ENCODE measurements around the gene RPL18A.
A peak's percentile ranks its signal among the peaks of the same experiment; 100 is the strongest.
"Not testable (repeated sequence)": the region's sequence is repeated elsewhere in the genome, so short reads cannot be mapped to it uniquely, and the experiment has no call there.

The RPL18A gene

DNA sequence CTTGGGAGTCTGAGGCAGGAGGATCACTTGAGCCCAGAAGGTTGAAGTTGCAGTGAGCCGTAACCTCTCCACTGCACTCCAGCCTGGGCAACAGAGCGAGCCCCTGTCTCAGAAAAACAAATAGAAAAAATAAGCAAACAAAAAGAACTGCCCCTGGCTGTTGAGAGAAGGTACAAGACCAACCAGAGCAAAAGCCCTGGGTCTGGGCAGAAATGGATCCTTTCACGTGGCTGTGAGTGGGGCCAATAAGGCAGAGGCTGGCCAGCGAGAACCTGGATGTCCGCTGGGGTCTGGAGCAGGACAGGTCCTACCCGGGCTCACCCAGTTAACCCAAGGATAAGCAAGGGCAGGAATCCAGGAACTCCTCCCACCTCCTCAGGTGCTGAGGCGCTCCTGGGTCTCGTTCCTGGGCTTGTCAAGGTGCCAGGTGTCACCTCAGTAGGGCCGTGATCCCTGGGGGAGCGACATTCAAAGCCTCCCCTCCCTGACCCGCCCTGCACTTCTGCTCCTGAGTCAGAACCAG lies 7.3 kb downstream of the RPL18A start:
- DNase-seq (ENCODE audit: low read depth, low spot score): no peak

DNA sequence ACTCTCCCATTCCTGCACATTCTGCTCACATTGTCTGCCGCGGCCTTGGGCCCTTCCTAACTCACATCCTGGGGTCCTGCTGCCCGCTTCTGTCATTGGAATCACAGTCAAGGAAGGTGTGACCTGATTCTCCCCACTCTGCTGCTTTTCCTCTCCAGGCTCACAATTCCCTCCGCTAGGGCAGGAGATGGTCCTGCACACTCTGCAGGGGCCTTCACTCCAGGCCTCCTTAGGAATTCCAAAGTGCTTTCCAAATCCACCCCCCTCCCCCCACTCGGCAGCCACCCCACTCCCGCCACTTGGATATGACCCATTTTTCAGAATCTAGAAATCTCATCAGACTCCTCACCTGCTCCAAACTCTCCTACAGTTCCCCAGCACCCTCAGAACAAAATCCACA lies 9.0 kb downstream of the RPL18A start:
- no peak for DNase-seq (ENCODE audit: low read depth, low spot score)

DNA sequence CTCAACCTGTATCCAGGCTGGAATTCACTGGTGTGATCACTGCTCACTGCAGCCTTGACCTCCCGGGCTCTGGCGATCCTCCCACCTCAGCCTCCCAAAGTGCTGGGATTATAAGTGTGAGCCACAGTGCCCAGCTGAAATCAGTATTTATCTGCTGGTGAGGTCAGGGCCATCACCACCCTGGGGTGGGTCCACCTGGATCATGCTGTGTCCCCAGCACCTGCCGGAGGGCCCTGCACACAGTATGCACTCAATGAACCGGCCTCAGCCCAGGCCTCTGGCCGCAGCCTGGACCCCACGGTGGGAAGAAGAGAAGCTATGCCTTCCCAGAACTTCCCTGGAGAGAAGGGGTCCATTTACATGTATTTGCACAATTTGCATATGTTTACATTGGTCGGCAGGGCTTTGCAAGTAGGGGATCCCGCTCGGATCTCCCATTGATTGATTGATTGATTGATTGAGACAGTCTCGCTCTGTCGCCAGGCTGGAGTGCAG lies 9.5 kb downstream of the RPL18A start:
- no peak for DNase-seq (ENCODE audit: low read depth, low spot score)

DNA sequence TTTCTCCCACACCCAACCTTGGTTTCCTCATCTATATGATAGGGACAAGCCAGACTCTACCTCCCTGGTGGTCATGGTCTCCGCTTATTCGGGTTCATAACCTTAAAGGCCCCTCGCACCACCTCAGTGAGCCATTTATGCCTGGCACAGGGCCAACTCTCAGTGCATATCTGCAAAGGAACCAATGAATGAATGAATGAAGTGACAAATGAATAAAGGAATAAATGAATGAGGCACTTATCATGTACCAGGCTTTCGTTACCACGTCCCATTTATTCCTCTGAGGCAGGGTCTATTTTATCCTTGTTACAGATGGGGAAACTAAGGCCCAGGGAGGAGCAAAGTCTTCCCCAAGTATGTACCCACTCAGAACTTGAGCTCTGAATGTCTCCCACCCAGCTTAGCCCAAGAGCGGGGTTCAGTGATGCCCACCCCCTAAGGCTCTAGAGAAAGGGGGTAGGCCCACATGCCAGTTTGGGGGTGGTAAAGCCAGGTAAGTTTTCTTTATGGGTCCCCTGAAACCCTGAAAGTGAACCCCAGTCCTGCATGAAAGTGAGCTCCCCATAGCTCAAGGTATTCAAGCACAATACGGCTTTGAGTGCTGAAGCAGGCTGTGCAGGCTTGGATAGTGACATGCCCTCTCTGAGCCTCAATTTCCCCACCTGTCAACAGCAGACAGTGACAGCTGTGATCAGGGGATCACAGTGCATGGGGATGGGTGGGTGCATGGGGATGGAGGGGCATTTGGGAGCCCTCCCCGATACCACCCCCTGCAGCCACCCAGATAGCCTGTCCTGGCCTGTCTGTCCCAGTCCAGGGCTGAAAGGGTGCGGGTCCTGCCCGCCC lies 11.5 kb downstream of the RPL18A start:
- DNase-seq (ENCODE audit: low read depth, low spot score): no peak

DNA sequence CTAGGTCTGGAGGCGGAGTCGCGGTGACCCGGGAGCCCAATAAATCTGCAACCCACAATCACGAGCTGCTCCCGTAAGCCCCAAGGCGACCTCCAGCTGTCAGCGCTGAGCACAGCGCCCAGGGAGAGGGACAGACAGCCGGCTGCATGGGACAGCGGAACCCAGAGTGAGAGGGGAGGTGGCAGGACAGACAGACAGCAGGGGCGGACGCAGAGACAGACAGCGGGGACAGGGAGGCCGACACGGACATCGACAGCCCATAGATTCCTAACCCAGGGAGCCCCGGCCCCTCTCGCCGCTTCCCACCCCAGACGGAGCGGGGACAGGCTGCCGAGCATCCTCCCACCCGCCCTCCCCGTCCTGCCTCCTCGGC lies 12.2 kb downstream of the RPL18A start, which contains the start of gene SLC5A5:
Gene SLC5A5, plus strand, starts transcription at position 68 of the 373 bp plus-strand sequence. CDS start 375 bp downstream, outside the sequence.
- no peak for DNase-seq (ENCODE audit: low read depth, low spot score)

DNA sequence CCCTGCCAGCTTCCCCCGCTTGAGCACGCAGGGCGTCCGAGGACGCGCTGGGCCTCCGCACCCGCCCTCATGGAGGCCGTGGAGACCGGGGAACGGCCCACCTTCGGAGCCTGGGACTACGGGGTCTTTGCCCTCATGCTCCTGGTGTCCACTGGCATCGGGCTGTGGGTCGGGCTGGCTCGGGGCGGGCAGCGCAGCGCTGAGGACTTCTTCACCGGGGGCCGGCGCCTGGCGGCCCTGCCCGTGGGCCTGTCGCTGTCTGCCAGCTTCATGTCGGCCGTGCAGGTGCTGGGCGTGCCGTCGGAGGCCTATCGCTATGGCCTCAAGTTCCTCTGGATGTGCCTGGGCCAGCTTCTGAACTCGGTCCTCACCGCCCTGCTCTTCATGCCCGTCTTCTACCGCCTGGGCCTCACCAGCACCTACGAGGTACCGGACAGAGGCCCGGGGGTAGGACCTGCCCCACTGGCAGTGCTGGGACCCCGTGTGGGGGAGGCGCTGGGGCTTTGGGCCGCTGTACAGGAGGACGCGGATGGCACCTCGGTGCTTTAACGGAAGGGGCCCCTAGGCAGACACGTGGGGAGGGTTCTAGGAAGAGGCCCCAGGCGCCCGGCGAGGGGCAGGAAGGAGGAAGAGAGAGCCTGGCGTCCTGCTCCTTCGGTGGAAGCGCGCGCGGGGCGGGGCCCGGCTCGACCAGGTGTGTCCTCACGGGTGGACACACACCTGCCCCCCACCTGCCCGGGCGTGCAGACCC lies 12.7 kb downstream of the RPL18A start:
- no peak for DNase-seq (ENCODE audit: low read depth, low spot score)

DNA sequence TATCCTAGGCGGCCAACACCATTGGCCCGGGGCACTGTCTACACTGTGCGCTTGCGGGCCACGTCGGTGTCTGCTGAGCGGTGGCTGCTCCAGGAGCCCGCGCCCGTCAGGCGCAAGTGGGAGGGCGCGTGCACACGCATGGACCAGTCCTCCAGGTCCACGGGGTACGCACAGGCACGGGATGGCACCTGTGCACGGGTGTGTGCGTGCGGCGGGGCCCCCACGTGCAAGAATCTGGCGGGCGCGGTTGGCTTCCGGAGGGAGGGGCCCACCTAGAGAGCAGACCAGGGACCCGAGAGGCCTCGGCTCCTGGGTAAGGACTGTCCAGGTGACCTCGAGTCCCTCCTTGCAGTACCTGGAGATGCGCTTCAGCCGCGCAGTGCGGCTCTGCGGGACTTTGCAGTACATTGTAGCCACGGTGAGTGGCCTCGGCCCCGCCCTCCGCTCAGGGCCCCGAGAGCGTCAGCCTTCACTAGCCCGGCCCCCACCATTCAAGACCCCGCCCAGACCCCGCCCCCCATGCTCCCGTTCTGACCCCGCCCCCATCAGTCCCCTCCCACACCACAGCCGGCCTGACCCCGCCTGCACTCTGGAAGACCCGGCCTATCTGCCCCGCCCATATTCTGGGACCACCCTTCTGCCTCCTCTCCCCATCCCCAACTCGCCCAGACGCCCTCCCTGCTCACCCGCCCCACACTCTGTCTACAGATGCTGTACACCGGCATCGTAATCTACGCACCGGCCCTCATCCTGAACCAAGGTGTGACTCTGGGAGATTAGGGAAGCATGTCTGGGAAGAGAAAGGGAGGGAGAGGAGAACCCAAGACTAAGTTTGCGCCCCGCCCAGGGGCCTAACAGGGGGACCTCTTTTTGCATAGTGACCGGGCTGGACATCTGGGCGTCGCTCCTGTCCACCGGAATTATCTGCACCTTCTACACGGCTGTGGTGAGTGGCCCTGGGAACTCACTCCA lies 14.4 kb downstream of the RPL18A start:
- no peak for DNase-seq (ENCODE audit: low read depth, low spot score)

DNA sequence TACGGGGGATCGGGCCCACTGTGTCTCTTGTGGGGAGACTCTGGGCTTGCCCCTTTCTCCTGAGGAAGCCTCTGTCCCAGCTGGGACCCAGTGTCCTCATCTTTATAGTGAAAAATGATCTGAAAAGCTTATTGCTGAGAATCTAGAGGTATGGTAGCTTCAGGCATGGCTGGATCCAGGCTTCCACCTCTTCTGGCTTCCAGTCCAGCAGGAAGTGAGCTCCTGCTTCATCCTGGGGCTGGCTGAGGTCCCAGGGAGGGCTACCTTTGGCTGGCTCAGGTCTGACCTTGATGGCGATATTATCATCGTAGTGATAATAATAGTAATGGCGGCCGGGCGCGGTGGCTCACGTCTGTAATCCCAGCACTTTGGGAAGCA lies 15.0 kb downstream of the RPL18A start:
- DNase-seq (ENCODE audit: low read depth, low spot score): no peak

DNA sequence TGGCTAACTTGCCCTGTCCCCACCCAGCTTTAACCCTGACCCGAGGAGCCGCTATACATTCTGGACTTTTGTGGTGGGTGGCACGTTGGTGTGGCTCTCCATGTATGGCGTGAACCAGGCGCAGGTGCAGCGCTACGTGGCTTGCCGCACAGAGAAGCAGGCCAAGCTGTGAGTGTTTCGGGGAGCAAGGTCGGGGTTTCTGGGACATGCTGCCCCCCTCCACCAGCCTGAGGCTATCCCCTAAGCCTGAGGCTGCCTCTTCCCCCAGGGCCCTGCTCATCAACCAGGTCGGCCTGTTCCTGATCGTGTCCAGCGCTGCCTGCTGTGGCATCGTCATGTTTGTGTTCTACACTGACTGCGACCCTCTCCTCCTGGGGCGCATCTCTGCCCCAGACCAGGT lies 18.0 kb downstream of the RPL18A start:
- no peak for DNase-seq (ENCODE audit: low read depth, low spot score)

DNA sequence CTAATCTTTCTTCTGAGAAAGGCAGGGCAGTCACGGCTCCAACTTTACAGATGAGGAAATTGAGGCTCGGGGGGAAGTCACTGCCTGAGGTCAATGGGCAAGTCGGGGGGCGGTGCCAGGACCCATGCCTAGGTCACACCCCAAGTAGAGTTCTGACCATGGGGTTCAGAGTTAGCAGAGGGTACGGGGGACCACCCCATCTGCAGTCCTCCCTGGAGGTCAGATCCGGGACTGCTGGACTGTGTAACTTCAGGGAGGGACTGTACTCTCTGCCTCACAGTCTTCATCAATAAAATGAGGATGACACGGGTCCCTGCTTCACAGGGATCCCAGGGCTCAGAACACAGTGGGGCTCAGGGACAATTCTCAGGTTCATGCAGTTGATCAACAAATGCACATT lies 19.8 kb downstream of the RPL18A start:
- no peak for DNase-seq (ENCODE audit: low read depth, low spot score)

DNA sequence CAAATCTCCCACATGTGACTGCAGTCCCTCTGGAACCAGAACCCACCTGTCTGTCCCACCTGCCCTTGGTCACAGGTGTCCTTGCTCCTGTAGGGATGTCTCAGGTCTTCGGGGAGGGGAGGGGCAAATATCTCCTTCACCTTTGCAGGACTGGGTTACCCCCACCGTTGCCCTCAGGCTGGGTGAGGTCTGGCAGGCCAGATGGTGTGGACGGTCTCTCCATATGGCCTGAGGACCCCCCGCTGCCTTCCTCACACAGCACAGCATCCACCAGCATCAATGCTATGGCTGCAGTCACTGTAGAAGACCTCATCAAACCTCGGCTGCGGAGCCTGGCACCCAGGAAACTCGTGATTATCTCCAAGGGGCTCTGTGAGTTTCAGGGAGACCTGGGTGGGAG lies 22.0 kb downstream of the RPL18A start:
- DNase-seq (ENCODE audit: low read depth, low spot score): no peak

DNA sequence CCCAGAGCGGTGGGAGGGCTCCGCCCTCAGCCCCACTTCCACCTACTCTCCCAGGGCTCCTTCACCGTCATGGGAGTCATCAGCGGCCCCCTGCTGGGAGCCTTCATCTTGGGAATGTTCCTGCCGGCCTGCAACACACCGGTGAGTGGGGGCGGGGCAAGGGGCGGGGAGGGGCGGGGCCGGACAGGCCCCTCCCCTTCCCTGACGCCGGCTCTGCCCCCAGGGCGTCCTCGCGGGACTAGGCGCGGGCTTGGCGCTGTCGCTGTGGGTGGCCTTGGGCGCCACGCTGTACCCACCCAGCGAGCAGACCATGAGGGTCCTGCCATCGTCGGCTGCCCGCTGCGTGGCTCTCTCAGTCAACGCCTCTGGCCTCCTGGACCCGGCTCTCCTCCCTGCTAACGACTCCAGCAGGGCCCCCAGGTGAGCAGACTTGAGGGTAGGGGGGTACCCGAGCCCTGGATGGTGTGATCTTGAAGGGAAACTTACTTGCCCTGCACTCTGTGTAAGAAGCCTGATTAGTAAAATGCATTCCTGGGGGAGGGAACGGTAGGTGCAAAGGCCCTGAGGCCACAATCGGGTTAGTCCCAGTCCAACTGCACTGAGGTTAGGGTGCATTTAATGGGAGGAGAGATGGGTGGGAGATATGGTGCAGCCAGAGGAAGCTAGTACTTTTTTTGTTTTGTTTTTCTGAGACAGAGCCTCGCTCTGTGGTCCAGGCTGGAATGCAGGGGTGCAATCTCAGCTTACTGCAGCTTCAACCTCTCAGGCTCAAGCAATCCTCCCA lies 24.1 kb downstream of the RPL18A start:
- DNase-seq (ENCODE audit: low read depth, low spot score): no peak

DNA sequence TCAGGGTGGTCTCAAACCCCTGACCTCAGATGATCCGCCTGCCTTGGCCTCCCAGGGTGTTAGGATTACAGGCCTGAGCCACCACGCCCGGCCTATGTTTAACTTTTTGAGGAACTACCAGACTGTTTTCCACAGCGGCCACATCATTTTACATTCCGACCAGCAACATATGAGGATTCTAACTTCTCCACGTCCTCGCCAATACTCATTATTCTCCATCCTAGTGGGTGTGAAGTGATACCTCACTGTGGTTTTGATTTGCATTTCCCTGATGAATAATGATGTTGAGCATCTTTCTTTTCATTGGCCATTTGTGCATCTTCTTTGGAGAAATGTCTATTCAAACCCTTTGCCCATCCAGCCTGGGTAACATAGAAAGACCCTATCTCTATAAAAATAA lies 26.8 kb downstream of the RPL18A start:
- no peak for DNase-seq (ENCODE audit: low read depth, low spot score)

DNA sequence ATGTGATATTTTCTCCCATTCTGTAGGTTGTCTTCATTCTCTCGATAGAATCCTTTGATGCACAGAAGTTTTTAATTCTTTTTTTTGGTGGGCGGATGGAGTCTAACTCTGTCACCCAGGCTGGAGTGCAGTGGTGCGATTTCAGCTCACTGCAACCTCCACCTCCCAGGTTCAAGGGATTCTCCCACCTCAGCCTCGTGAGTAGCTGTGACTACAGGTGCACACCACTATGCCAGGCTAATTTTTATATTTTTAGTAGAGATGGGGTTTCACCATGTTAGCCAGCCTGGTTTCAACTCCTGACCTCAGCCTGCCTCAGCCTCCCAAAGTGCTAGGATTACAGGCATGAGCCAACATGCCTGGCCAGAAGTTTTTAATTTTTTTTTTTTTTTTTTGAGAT lies 27.5 kb downstream of the RPL18A start:
- not testable (repeated sequence) for DNase-seq (ENCODE audit: low read depth, low spot score)

DNA sequence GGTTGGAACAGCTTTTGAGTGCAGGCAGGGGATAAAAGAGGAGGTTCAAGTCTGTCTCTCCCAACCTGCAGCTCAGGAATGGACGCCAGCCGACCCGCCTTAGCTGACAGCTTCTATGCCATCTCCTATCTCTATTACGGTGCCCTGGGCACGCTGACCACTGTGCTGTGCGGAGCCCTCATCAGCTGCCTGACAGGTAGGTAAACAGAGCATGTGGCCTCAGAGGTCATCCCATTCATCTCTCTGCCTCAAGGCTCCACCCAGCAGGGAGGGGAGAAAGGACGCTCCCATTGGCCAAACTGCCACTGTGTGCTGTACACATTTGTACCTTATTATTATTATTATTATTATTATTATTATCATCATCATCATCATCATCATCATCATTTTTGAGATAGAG lies 28.6 kb downstream of the RPL18A start:
- DNase-seq (ENCODE audit: low read depth, low spot score): no peak

DNA sequence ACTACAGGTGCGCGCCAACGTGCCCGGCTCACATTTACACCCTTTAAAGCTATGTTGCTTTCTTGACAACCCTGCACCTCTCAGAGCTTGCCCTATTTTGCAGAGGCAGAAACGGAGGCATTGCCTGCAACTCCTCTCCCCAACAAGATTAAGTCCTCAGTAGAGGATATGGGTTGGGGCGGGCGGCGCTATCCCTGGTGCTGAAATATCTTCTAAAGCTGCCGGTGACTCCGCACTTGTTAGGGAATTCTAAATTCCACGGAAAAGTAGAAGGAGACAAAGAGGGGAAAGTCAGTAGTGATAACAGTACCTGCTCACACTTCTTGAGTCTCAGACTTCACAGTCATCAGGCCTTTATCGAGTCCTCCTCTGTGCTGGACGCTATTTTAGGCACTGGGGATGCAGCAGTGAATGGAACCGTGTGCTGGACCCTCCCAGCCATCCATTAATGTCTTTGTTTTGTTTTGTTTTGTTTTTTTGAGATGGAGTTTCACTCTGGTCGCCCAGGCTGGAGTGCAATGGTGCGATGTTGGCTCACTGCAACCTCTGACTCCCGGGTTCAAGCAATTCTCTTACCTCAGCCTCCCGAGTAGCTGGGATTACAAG lies 30.0 kb downstream of the RPL18A start:
- no peak for DNase-seq (ENCODE audit: low read depth, low spot score)

DNA sequence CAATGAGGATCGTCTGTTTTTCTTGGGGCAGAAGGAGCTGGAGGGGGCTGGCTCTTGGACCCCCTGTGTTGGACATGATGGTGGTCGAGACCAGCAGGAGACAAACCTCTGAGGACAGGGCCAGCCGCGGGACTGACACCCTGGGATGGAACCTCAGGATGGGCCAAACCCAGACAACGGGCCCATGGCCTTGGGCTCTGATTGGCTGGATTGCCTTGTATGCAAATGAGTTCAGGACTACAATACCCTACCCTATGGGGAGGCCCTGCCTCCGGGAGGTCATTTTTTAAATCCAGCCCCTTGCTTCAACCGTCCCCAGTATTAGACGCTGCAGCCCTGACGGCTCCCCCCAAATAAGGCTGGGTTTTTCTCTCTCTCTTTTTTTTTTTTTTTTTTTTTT lies 34.1 kb downstream of the RPL18A start:
- no peak for DNase-seq (ENCODE audit: low read depth, low spot score)

DNA sequence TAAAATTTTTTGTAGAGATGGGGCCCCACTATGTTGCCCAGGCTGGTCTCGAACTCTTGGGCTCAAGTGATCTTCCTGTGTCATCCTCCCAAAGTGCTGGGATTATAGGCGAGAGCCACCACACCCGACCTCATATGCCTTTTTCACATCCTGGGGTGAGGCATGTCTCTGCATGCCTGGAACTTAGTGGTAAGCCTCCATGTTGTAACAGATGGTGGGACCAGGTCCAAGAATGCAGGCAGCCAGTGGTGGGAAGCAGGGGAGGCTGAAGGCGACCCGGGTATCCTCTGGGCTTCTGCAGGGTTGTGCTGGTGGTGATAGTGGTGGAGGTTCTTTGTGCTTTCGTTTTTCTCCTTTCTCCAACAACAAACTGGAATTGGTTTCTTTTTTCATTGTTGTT lies 43.0 kb downstream of the RPL18A start:
- DNase-seq (ENCODE audit: low read depth, low spot score): peak; percentile 28

DNA sequence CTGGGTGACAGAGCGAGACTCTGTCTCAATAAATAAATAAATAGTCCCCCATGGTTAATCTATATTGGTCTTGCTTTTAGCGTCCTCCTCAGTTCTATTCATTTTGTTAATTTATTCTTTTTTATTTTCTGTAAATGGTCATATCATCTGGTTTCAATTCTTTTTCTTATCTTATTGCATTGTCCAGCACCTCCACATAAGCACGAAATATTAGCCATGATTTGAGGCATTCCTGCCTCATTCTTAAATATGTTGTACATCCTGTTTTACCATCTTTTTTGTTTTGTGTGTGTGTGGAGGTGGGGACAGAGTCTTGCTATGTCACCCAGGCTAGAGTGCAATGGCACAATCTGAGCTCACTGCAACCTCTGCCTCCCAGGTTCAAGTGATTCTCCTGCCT lies 48.5 kb downstream of the RPL18A start:
- DNase-seq (ENCODE audit: low read depth, low spot score): no peak

DNA sequence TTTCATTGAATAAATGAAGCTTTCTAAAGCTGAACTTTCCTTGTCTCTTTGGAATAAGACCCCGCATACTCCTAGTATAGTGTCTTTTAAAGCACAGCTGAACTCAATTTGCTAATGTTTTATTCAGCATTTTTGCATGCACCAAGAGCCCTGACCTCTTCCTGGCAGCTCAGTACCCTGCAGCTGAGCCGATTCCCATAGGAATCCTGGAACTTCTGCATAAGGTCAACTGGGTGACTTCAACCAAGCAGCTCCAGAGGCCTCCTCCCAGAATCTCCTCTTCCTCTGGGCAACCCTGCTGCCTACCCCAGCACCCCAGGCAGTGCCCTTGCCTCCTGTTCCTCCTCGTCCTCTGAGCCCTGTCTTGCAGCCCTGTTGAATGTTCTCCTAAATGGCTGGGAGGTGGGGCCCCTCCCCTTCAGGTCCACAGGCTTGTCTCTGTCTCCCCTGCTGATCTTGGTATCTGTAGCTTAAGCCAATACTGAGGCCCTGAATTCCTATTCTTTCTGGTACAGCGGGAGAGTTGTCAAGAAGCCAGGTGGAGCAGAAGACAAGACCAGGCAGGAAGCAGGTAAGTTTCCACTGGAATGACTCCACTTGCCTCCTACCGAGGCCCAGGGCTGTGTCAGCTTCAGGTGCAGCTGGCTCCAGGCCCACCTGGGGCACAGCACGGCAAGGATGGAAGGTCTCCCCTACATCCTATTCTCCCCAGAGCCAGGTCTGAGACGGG lies 49.5 kb downstream of the RPL18A start:
- peak; percentile 49 for DNase-seq (ENCODE audit: low read depth, low spot score)
